HepG2 (cell line): ENCODE results near the gene AGK. TPM values are rescaled to one million over a fixed set of nuclear protein-coding genes. Genes with fewer than 3 reads are reported as not detected.

Source experiments
- ATAC-seq: fragments of 200-7000 bp; cut with Tn5 transposase; 3 replicates; pipeline ENCODE4 v1.9.1; 2020; ENCODE audit warnings: mild to moderate bottlenecking, moderate library complexity
- BruUV-seq: library from RNA; stranded (reverse); fragments of 400-500 nt; replicated peaks from 2 replicates; lab custom pipeline; 2021; lab: Mats Ljungman, UMichigan
- CTCF ChIA-PET: fragments of 300-600 bp; formaldehyde crosslinking; extraction: SDS; loops from one replicate; lab custom pipeline; 2021; ENCODE audit warnings: low total read pairs, inconsistent platforms, low intra/inter-chr PET ratio; lab: Yijun Ruan, JAX
- POLR2A ChIA-PET: fragments of 350-600 bp; sonication (Branson Sonifier 250); formaldehyde crosslinking; loops from one replicate; lab custom pipeline; 2020; ENCODE audit warnings: antibody characterized with exemption, inconsistent platforms; lab: Yijun Ruan, JAX
- DNase-seq: peaks from one replicate; pipeline ENCODE4 v3.0.0-alpha.2; 2015; ENCODE audit warnings: low spot score
- FAIRE-seq: peaks from 3 replicates; lab custom pipeline; 2011; peaks lifted over from hg19 to GRCh38; lab: Jason Lieb, UNC
- H2AFZ ChIP-seq: one replicate; pipeline ENCODE4 v1.6.1; 2011; ENCODE audit warnings: low read length, inconsistent platforms
- H3K27ac ChIP-seq: fragments of 300-600 bp; 3 replicates; pipeline ENCODE4 v1.8.0; 2011; ENCODE audit warnings: mixed run types, mild to moderate bottlenecking, mixed read lengths, low read length, inconsistent platforms; ENCODE audit not compliant: insufficient read depth; ENCODE audit errors: extremely low read length
- H3K27me3 ChIP-seq, 2 experiments: fragments of 200-600 bp in 1 of 2; 2 replicates in 1 of 2; 3 replicates in 1 of 2; pipeline versions ENCODE4 v1.6.0 to v1.8.0; 2011; ENCODE audit warnings: low read length in 2 of 2, mild to moderate bottlenecking in 2 of 2, moderate library complexity in 2 of 2, inconsistent platforms in 1 of 2; ENCODE audit not compliant: insufficient read depth in 2 of 2, control insufficient read depth in 1 of 2
- H3K36me3 ChIP-seq, 2 experiments: fragments of 200-600 bp in 1 of 2; replicated peaks in 1 of 2; 2 replicates in 1 of 2; 3 replicates in 1 of 2; pipeline versions ENCODE4 v1.5.1 to v1.8.0; 2011; ENCODE audit warnings: low read length in 2 of 2, inconsistent platforms in 1 of 2; ENCODE audit not compliant: insufficient read depth in 2 of 2, control insufficient read depth in 1 of 2
- H3K4me1 ChIP-seq: 2 replicates; pipeline ENCODE4 v1.5.1; 2012; ENCODE audit warnings: low read length, inconsistent platforms; ENCODE audit not compliant: insufficient read depth
- H3K4me2 ChIP-seq: 2 replicates; pipeline ENCODE4 v1.6.0; 2011; ENCODE audit warnings: low read depth, low read length, inconsistent platforms
- H3K4me3 ChIP-seq, 3 experiments: fragments of 200-600 bp in 1 of 3; sonication (generic), shearing (Covaris generic) in 1 of 3; replicated peaks in 1 of 3; 2 replicates each; pipeline ENCODE4 v1.5.1; 2011 to 2016; ENCODE audit warnings: low read length in 3 of 3, inconsistent platforms in 2 of 3, low read depth in 2 of 3, mild to moderate bottlenecking in 2 of 3, control low read depth in 1 of 3, mixed read lengths in 1 of 3; ENCODE audit not compliant: insufficient read depth in 1 of 3
- H3K79me2 ChIP-seq: one replicate; pipeline ENCODE4 v1.6.1; 2011; ENCODE audit warnings: low read length, inconsistent platforms; ENCODE audit not compliant: insufficient read depth
- H3K9ac ChIP-seq: 2 replicates; pipeline ENCODE4 v1.6.0; 2011; ENCODE audit warnings: mild to moderate bottlenecking, low read depth, low read length, inconsistent platforms; ENCODE audit not compliant: insufficient read depth
- H3K9me3 ChIP-seq: 2 replicates; pipeline ENCODE4 v1.5.1; 2012; ENCODE audit warnings: mild to moderate bottlenecking, low read length
- H4K20me1 ChIP-seq: 2 replicates; pipeline ENCODE4 v1.6.0; 2011; ENCODE audit warnings: inconsistent platforms, mild to moderate bottlenecking, low read length, moderate library complexity; ENCODE audit not compliant: insufficient read depth
- AGO1 ChIP-seq: fragments of 200-400 bp; formaldehyde crosslinking; IDR thresholded peaks from 2 replicates; pipeline ENCODE4 v1.6.1; 2017; ENCODE audit warnings: mild to moderate bottlenecking, low read depth, low read length, moderate library complexity; ENCODE audit not compliant: poor library complexity, severe bottlenecking
- ATF3 ChIP-seq: sonication (generic); formaldehyde crosslinking; IDR thresholded peaks from 2 replicates; pipeline ENCODE4 v1.4.0; 2020; ENCODE audit warnings: missing genetic modification reagents
- CENPBD1 ChIP-seq: sonication (generic); formaldehyde crosslinking; IDR thresholded peaks from 2 replicates; pipeline ENCODE4 v1.8.0; 2022; ENCODE audit warnings: missing genetic modification reagents, low read depth, mild to moderate bottlenecking, borderline replicate concordance
- CHD2 ChIP-seq: IDR thresholded peaks from 2 replicates; pipeline ENCODE4 v1.6.1; 2011; ENCODE audit warnings: low read depth, low read length, improper control_type of control experiment
- MAZ ChIP-seq, 2 experiments: sonication (generic) in 1 of 2; formaldehyde crosslinking in 1 of 2; IDR thresholded peaks; 2 replicates each; pipeline versions ENCODE4 v1.5.0 to v1.6.1; 2012 to 2020; ENCODE audit warnings: low read depth in 2 of 2, mild to moderate bottlenecking in 2 of 2, borderline replicate concordance in 1 of 2, improper control_type of control experiment in 1 of 2, low read length in 1 of 2, missing genetic modification reagents in 1 of 2, moderate library complexity in 1 of 2
- MLLT10 ChIP-seq: sonication (generic); formaldehyde crosslinking; IDR thresholded peaks from 2 replicates; pipeline ENCODE4 v1.4.0; 2020; ENCODE audit warnings: missing genetic modification reagents
- SRSF1 ChIP-seq: fragments of 200-400 bp; formaldehyde crosslinking; optimal IDR thresholded peaks from 2 replicates; pipeline ENCODE3; 2017; ENCODE audit warnings: mild to moderate bottlenecking, low read depth, low read length, moderate library complexity
- TEAD2 ChIP-seq: sonication (generic); formaldehyde crosslinking; IDR thresholded peaks from 2 replicates; pipeline ENCODE4 v1.9.0; 2021; ENCODE audit warnings: missing genetic modification reagents
- XRCC5 ChIP-seq: fragments of 200-400 bp; formaldehyde crosslinking; optimal IDR thresholded peaks from 2 replicates; pipeline ENCODE3; 2017; ENCODE audit warnings: mild to moderate bottlenecking, low read length
- ZNF160 ChIP-seq: sonication (generic); formaldehyde crosslinking; IDR thresholded peaks from 2 replicates; pipeline ENCODE4 v1.8.0; 2022; ENCODE audit warnings: mild to moderate bottlenecking, inconsistent platforms, missing genetic modification reagents
- ZNF260 ChIP-seq: sonication (generic); formaldehyde crosslinking; IDR thresholded peaks from 2 replicates; pipeline ENCODE4 v1.4.0; 2020; ENCODE audit warnings: missing genetic modification reagents, low read depth, mild to moderate bottlenecking, borderline replicate concordance
- ZNF407 ChIP-seq: sonication (generic); formaldehyde crosslinking; IDR thresholded peaks from one replicate; pipeline ENCODE4 v1.5.1; 2020; ENCODE audit warnings: mild to moderate bottlenecking, missing genetic modification reagents; ENCODE audit errors: not compliant biosample characterization
- ZNF510 ChIP-seq: sonication (generic); formaldehyde crosslinking; IDR thresholded peaks from 2 replicates; pipeline ENCODE4 v1.4.0; 2020; ENCODE audit warnings: low read depth, mild to moderate bottlenecking, missing genetic modification reagents
- ZNF644 ChIP-seq: IDR thresholded peaks from 2 replicates; pipeline ENCODE4 v1.6.1; 2016; ENCODE audit warnings: low read depth
- WGBS: methylation state at CpG from one replicate; pipeline ENCODE4 v1.1.6; 2017; ENCODE audit warnings: low lambda C conversion rate; 5-methylcytosine and 5-hydroxymethylcytosine counted together
- in situ Hi-C: cut with HindIII; loops from 2 replicates; pipeline ENCODE4 v1.10.0; 2017; ENCODE audit warnings: low pct_unique_long_range_greater_than_20kb; ENCODE audit not compliant: extremely low pct_ligation_motif_present
- intact Hi-C: fragments of 100-400 bp; cut with micrococcal nuclease; formaldehyde crosslinking; loops from one replicate; pipeline ENCODE4 v1.10.0; 2022; ENCODE audit not compliant: unreplicated experiment
- polyA plus RNA-seq, 8 experiments: library from polyadenylated mRNA; depleted of rRNA in 3 of 8; stranded (reverse) in 7 of 8; unstranded in 1 of 8; fragments of >200 nt; fragmentation: Illumina TruSeq in 4 of 8; extraction: Trizol in 4 of 8; gene quantifications; 2 replicates each; pipeline versions ENCODE4 v1.2.1 to v1.2.3, GENCODE V29; 2011 to 2016; ENCODE audit warnings: low read depth in 4 of 8, missing spikeins in 1 of 8, mixed read lengths in 1 of 8; ENCODE audit not compliant: insufficient read depth in 1 of 8
- total RNA-seq, 5 experiments: library from RNA; depleted of rRNA; stranded (reverse); fragments of >200 nt; fragmentation: Illumina TruSeq; extraction: Trizol; gene quantifications; 2 replicates each; pipeline ENCODE4 v1.2.3, GENCODE V29; 2016; ENCODE audit warnings: low read depth in 1 of 5

The AGK gene
- total and polyA plus RNA-seq, 2 of the 13 experiments (the other 11 are each of a cell fraction or from before 2014, with no cell fraction given) = 23.7 to 30.1 TPM

GRCh38 chr7:141562972-141563371 lies 11.8 kb downstream of the AGK start:
- no peaks in the 10 kb centered on the region for H3K4me1 ChIP-seq

More at GRCh38 chr7:141562972-141563371, 11.8 kb downstream of the AGK start:
- Histone ChIP-seq H2AFZ (no peak overlapping the region), H3K27me3 (no peaks in the 10 kb centered on the region), H3K27ac (no peak overlapping the region), H3K9me3 (no peaks in the 10 kb centered on the region), H3K4me2 (no peak overlapping the region), H3K9ac (no peak overlapping the region), H3K4me3 (no peak overlapping the region), H4K20me1 (no peaks in the 10 kb centered on the region), H3K36me3 (peaks cover 2 to 22% of the 10 kb centered on the region in 2 experiments; a peak in 3 of 5 replicates), H3K79me2 (no peaks in the 10 kb centered on the region)
- intact Hi-C loops = no loop called here
- no peak for TF ChIP-seq ZNF510 (CRISPR knock-in tag)
- TF ChIP-seq ZNF644 (CRISPR knock-in tag) = no peak
- TF ChIP-seq ZNF407 = no peak
- TF ChIP-seq ATF3 (CRISPR knock-in tag) = no peak
- TF ChIP-seq AGO1 = no peak
- TF ChIP-seq MAZ (IDR thresholded peaks at IDR 0.05; ENCODE audit: borderline replicate concordance, low read depth, low read length) = no peak
- TF ChIP-seq MAZ (CRISPR knock-in tag; IDR thresholded peaks at IDR 0.05; ENCODE audit: low read depth) = no peak
- TF ChIP-seq CHD2 = no peak
- no peak for TF ChIP-seq CENPBD1 (CRISPR knock-in tag)
- TF ChIP-seq XRCC5 = no peak
- no peak for TF ChIP-seq ZNF260 (CRISPR knock-in tag)
- no peak for TF ChIP-seq MLLT10 (CRISPR knock-in tag)
- TF ChIP-seq TEAD2 (CRISPR knock-in tag) = no peak
- TF ChIP-seq SRSF1 = no peak
- no peak for TF ChIP-seq ZNF160
- in situ Hi-C loops = no loop called here
- WGBS = 97% methylated on average over 2 of the region's 2 CpGs
- FAIRE-seq (no peak), DNase-seq (no peak), ATAC-seq (no peak)
- ChIA-PET CTCF (no interaction called here), POLR2A (no interaction called here)
- BruUV-seq = no TSS peak
